RWPE2 (cell line): Measurements from ENCODE around the gene IL26.

Source experiments
- ATAC-seq: fragments of 200-7000 bp; cut with Tn5 transposase; 3 replicates; pipeline ENCODE4 v1.9.1; 2021; ENCODE audit warnings: low read depth
- DNase-seq: peaks from one replicate; pipeline ENCODE4 v3.0.0-alpha.2; 2020; ENCODE audit warnings: low spot score
- H3K27ac ChIP-seq: fragments of 450-650 bp; 2 replicates; pipeline ENCODE4 v1.5.1; 2017; ENCODE audit warnings: mild to moderate bottlenecking; ENCODE audit not compliant: poor library complexity, severe bottlenecking
- H3K27me3 ChIP-seq: fragments of 250-450 bp; sonication (Bioruptor Pico); 2 replicates; pipeline ENCODE4 v1.5.1; 2021; ENCODE audit warnings: mild to moderate bottlenecking, moderate library complexity; ENCODE audit not compliant: insufficient read depth, poor library complexity, severe bottlenecking
- H3K36me3 ChIP-seq: fragments of 250-450 bp; sonication (Bioruptor Pico); 2 replicates; pipeline ENCODE4 v1.5.1; 2020; ENCODE audit warnings: low read depth, mild to moderate bottlenecking, moderate library complexity
- H3K4me1 ChIP-seq: fragments of 250-450 bp; sonication (Bioruptor Pico); 2 replicates; pipeline ENCODE4 v1.5.1; 2021; ENCODE audit warnings: mild to moderate bottlenecking, moderate library complexity; ENCODE audit not compliant: insufficient read depth, poor library complexity, severe bottlenecking
- H3K4me3 ChIP-seq: fragments of 250-450 bp; sonication (Bioruptor Pico); 2 replicates; pipeline ENCODE4 v1.5.1; 2021; ENCODE audit warnings: mild to moderate bottlenecking, moderate library complexity; ENCODE audit not compliant: severe bottlenecking
- H3K9me3 ChIP-seq: fragments of 250-450 bp; sonication (Bioruptor Pico); 2 replicates; pipeline ENCODE4 v1.5.1; 2021; ENCODE audit warnings: mild to moderate bottlenecking, moderate library complexity; ENCODE audit not compliant: severe bottlenecking
- CTCF ChIP-seq: fragments of 450-650 bp; IDR thresholded peaks from one replicate; pipeline ENCODE4 v1.5.1; 2017; ENCODE audit warnings: mild to moderate bottlenecking, moderate library complexity; ENCODE audit not compliant: poor library complexity, severe bottlenecking

The IL26 gene

GRCh38 chr12:68190301-68190700, 35.3 kb downstream of the IL26 start:
- TF ChIP-seq CTCF: no peak
- no peaks in the 10 kb centered on the region for H3K9me3 ChIP-seq
- no peak overlapping the region for H3K4me3 ChIP-seq
- no peak for DNase-seq
- no peaks in the 10 kb centered on the region for H3K4me1 ChIP-seq
- no peak overlapping the region for H3K27ac ChIP-seq
- ATAC-seq: no peak
- no peaks in the 10 kb centered on the region for H3K27me3 ChIP-seq
- H3K36me3 ChIP-seq: no peaks in the 10 kb centered on the region

- Histone ChIP-seq H3K4me1 (no peaks in the 10 kb centered on the region), H3K4me3 (no peak overlapping the region), H3K9me3 (no peaks in the 10 kb centered on the region), H3K27ac (no peak overlapping the region), H3K27me3 (no peaks in the 10 kb centered on the region), H3K36me3 (no peaks in the 10 kb centered on the region)
- no peak for TF ChIP-seq CTCF
- DNase-seq: no peak
- peak; percentile 82 for ATAC-seq
Measured at GRCh38 chr12:68189821-68190242, 35.8 kb downstream of the IL26 start.

GRCh38 chr12:68185598-68185997, 40.0 kb downstream of the IL26 start:
- H3K27ac ChIP-seq: no peak overlapping the region
- ATAC-seq (no peak), DNase-seq (no peak)
- H3K27me3 ChIP-seq: no peaks in the 10 kb centered on the region
- TF ChIP-seq CTCF: no peak
- H3K4me3 ChIP-seq: no peak overlapping the region
- no peaks in the 10 kb centered on the region for H3K36me3 ChIP-seq
- no peaks in the 10 kb centered on the region for H3K9me3 ChIP-seq
- no peaks in the 10 kb centered on the region for H3K4me1 ChIP-seq

GRCh38 chr12:68180792-68181744, 44.5 kb downstream of the IL26 start:
- TF ChIP-seq CTCF: no peak
- Histone ChIP-seq H3K36me3 (no peaks in the 10 kb centered on the region), H3K4me1 (no peaks in the 10 kb centered on the region), H3K27me3 (no peaks in the 10 kb centered on the region), H3K27ac (no peak overlapping the region), H3K4me3 (no peak overlapping the region), H3K9me3 (no peaks in the 10 kb centered on the region)
- ATAC-seq (no peak), DNase-seq (no peak)
